ENCODE results near the gene MOB2.

GRCh38 chr11:1425439-1425838 lies 61.1 kb downstream of the MOB2 start:
- TF ChIP-seq CREB1 (IDR thresholded peaks at IDR 0.05) (no peak), CREB1 (CRISPR knock-in tag; IDR thresholded peaks at IDR 0.05) (no peak), SMC3 (conservative IDR thresholded peaks at IDR 0.05; ENCODE audit: insufficient read depth, low read depth, low read length) (no peak), MCM3 (IDR thresholded peaks at IDR 0.05) (no peak), CBX8 (IDR thresholded peaks at IDR 0.05; ENCODE audit: borderline replicate concordance, extremely low read depth, low read depth, low read length, poor library complexity, severe bottlenecking) (no peak), HCFC1 (IDR thresholded peaks at IDR 0.05; ENCODE audit: low read depth, low read length) (no peak), XRCC5 (IDR thresholded peaks at IDR 0.05; ENCODE audit: low read depth, low read length) (no peak), PHF8 (IDR thresholded peaks at IDR 0.05; ENCODE audit: borderline replicate concordance, low read length) (no peak), POLR2AphosphoS5 (IDR thresholded peaks at IDR 0.05; ENCODE audit: control insufficient read depth, insufficient read depth, low read depth, low read length) (no peak), TCFL5 (CRISPR knock-in tag; conservative IDR thresholded peaks at IDR 0.05) (no peak)
- TF ChIP-seq, protein P1, sequence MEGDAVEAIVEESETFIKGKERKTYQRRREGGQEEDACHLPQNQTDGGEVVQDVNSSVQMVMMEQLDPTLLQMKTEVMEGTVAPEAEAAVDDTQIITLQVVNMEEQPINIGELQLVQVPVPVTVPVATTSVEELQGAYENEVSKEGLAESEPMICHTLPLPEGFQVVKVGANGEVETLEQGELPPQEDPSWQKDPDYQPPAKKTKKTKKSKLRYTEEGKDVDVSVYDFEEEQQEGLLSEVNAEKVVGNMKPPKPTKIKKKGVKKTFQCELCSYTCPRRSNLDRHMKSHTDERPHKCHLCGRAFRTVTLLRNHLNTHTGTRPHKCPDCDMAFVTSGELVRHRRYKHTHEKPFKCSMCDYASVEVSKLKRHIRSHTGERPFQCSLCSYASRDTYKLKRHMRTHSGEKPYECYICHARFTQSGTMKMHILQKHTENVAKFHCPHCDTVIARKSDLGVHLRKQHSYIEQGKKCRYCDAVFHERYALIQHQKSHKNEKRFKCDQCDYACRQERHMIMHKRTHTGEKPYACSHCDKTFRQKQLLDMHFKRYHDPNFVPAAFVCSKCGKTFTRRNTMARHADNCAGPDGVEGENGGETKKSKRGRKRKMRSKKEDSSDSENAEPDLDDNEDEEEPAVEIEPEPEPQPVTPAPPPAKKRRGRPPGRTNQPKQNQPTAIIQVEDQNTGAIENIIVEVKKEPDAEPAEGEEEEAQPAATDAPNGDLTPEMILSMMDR (IDR thresholded peaks at IDR 0.05 in 2 of 3, conservative IDR thresholded peaks at IDR 0.05 in 1 of 3; ENCODE audit: insufficient read depth in 2 of 3, low read depth in 1 of 3, low read length in 3 of 3) = no peak
